Body of pancreas (tissue), 4 donors: ENCODE measurements around the gene OR52A1.

Source experiments
- CTCF ChIP-seq, 7 experiments: fragments of 450-650 bp in 4 of 7; fragments of 200-600 bp in 3 of 7; sonication (generic) in 3 of 7; IDR thresholded peaks; one replicate each; pipeline ENCODE4 v1.5.1; 2016 to 2019; ENCODE audit warnings: antibody characterized with exemption in 7 of 7
- POLR2A ChIP-seq, 3 donors: fragments of 450-650 bp; IDR thresholded peaks; one replicate each; pipeline ENCODE4 v1.6.1; 2016; ENCODE audit warnings: antibody characterized with exemption in 3 of 3, mild to moderate bottlenecking in 2 of 3

GRCh38 chr11:5137996-5138395 is 16.6 kb downstream of the OR52A1 start, which contains the start of gene OR52A5:
- no peak for TF ChIP-seq CTCF (IDR thresholded peaks at IDR 0.05)
- TF ChIP-seq POLR2A (IDR thresholded peaks at IDR 0.05): no peak
